Measurements from ENCODE around the gene ZNF865.

DNA sequence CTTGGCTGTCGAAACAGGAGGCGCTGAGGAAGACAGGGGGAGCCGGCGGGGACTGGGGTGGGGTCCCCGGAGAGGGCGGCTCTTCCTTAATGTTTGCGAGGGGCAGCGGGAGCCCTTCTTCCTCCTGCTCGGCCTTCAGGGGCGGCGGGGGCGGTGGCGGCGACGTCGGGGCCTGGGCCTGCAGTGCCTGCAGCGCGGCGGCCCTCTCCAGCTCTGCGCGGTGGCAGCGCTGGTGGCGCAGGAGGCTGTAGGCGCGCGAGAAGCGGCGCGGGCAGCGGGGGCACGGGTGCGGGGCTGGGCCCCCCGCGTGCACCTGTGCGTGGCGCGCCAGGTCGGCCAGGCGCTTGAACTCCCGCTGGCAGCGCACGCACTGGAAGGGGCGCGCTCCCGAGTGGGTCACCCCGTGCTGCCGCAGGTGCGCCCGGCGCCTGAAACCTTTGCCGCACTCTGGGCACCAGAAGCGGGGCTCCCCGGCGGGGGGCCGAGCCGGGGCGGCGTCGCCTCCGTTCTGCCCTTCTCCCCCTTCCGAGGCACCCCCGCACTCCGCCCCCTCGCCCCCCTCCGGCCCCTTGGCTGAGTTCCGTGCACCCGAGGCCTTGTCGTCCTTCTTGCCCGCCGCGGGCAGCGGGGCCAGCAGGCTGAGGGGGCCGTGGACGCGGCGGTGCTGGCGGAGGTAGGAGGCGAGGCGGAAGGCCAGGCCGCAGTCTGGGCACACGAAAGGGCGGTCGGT, 27.3 kb upstream of the ZNF865 start:
- TF ChIP-seq, protein P1, sequence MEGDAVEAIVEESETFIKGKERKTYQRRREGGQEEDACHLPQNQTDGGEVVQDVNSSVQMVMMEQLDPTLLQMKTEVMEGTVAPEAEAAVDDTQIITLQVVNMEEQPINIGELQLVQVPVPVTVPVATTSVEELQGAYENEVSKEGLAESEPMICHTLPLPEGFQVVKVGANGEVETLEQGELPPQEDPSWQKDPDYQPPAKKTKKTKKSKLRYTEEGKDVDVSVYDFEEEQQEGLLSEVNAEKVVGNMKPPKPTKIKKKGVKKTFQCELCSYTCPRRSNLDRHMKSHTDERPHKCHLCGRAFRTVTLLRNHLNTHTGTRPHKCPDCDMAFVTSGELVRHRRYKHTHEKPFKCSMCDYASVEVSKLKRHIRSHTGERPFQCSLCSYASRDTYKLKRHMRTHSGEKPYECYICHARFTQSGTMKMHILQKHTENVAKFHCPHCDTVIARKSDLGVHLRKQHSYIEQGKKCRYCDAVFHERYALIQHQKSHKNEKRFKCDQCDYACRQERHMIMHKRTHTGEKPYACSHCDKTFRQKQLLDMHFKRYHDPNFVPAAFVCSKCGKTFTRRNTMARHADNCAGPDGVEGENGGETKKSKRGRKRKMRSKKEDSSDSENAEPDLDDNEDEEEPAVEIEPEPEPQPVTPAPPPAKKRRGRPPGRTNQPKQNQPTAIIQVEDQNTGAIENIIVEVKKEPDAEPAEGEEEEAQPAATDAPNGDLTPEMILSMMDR (IDR thresholded peaks at IDR 0.05): no peak
- TF ChIP-seq POLR2A (IDR thresholded peaks at IDR 0.05) (no peak), POLR2AphosphoS5 (IDR thresholded peaks at IDR 0.05) (no peak)
